GM23338 (cell line): ENCODE data around the gene CD40LG. TPM values are rescaled to one million over a fixed set of nuclear protein-coding genes. Genes with fewer than 3 reads are reported as not detected.

Experiments used
- ATAC-seq: fragments of 200-7000 bp; cut with Tn5 transposase; 3 replicates; pipeline ENCODE4 v1.9.1; 2020
- DNase-seq: peaks from one replicate; pipeline ENCODE4 v3.0.0-alpha.2; 2015; ENCODE audit warnings: low spot score
- H2AFZ ChIP-seq: fragments of 200-600 bp; sonication (generic); 2 replicates; pipeline ENCODE4 v1.8.0; 2016; ENCODE audit warnings: antibody characterized with exemption, mild to moderate bottlenecking, moderate library complexity
- H3F3A ChIP-seq: fragments of 200-600 bp; sonication (generic); replicated peaks from 2 replicates; pipeline ENCODE4 v1.8.0; 2017; ENCODE audit warnings: antibody characterized with exemption, mixed run types, low read depth
- H3K27ac ChIP-seq: fragments of 200-600 bp; sonication (generic); 2 replicates; pipeline ENCODE4 v1.6.1; 2016; ENCODE audit warnings: low read depth
- H3K27me3 ChIP-seq: fragments of 200-600 bp; sonication (generic); 2 replicates; pipeline ENCODE4 v1.8.0; 2016; ENCODE audit warnings: mild to moderate bottlenecking, mixed run types, moderate library complexity; ENCODE audit not compliant: insufficient read depth
- H3K36me3 ChIP-seq: fragments of 200-600 bp; sonication (generic); 2 replicates; pipeline ENCODE4 v1.8.0; 2016; ENCODE audit warnings: mild to moderate bottlenecking; ENCODE audit not compliant: insufficient read depth
- H3K4me1 ChIP-seq: fragments of 200-600 bp; sonication (generic); 2 replicates; pipeline ENCODE4 v1.8.0; 2016; ENCODE audit warnings: mild to moderate bottlenecking, moderate library complexity; ENCODE audit not compliant: insufficient read depth
- H3K4me2 ChIP-seq: fragments of 200-600 bp; sonication (generic); 2 replicates; pipeline ENCODE4 v1.7.1; 2017; ENCODE audit warnings: mixed run types
- H3K4me3 ChIP-seq: fragments of 200-600 bp; sonication (generic); 2 replicates; pipeline ENCODE4 v1.6.1; 2016; ENCODE audit warnings: mixed run types
- H3K79me2 ChIP-seq: fragments of 200-600 bp; sonication (generic); replicated peaks from 2 replicates; pipeline ENCODE4 v1.8.0; 2017; ENCODE audit warnings: mild to moderate bottlenecking; ENCODE audit not compliant: insufficient read depth
- H3K9me2 ChIP-seq: fragments of 200-600 bp; sonication (generic); 2 replicates; pipeline ENCODE4 v1.8.0; 2017; ENCODE audit not compliant: insufficient read depth
- H4K20me1 ChIP-seq: fragments of 200-600 bp; sonication (generic); replicated peaks from 2 replicates; pipeline ENCODE4 v1.8.0; 2017; ENCODE audit warnings: mild to moderate bottlenecking; ENCODE audit not compliant: insufficient read depth
- H3K27ac Mint-ChIP-seq: 2 replicates; pipeline ENCODE4 v1.8.0; 2020; ENCODE audit warnings: inconsistent platforms, mild to moderate bottlenecking, moderate library complexity, mixed read lengths
- H3K27me3 Mint-ChIP-seq: 3 replicates; pipeline ENCODE4 v1.8.0; 2022; ENCODE audit warnings: low read depth, mild to moderate bottlenecking, moderate library complexity, mixed read lengths, inconsistent platforms; ENCODE audit not compliant: insufficient read depth, poor library complexity
- H3K36me3 Mint-ChIP-seq: 3 replicates; pipeline ENCODE4 v1.8.0; 2021; ENCODE audit warnings: low read depth, mild to moderate bottlenecking, inconsistent platforms, moderate library complexity, mixed read lengths
- H3K4me1 Mint-ChIP-seq: 3 replicates; pipeline ENCODE4 v1.8.0; 2020; ENCODE audit warnings: mild to moderate bottlenecking, inconsistent platforms, mixed read lengths
- H3K4me3 Mint-ChIP-seq: 3 replicates; pipeline ENCODE4 v1.8.0; 2021; ENCODE audit warnings: moderate library complexity, mild to moderate bottlenecking, inconsistent platforms, mixed read lengths
- H3K9me3 Mint-ChIP-seq: 3 replicates; pipeline ENCODE4 v1.8.0; 2020; ENCODE audit warnings: moderate library complexity, mild to moderate bottlenecking, inconsistent platforms, mixed read lengths
- CREB1 ChIP-seq: fragments of 250-450 bp; sonication (Bioruptor Pico); IDR thresholded peaks from 2 replicates; pipeline ENCODE4 v1.5.0; 2020; ENCODE audit warnings: low read depth, mild to moderate bottlenecking, moderate library complexity
- CTCF ChIP-seq, 2 experiments: fragments of 200-600 bp in 1 of 2; sonication (generic) in 1 of 2; conservative IDR thresholded peaks; 2 replicates each; pipeline versions ENCODE4 v1.5.1 to v1.6.1; 2016 to 2017; ENCODE audit warnings: antibody characterized with exemption in 2 of 2, low read depth in 2 of 2, mild to moderate bottlenecking in 2 of 2, moderate library complexity in 1 of 2
- ETS1 ChIP-seq: IDR thresholded peaks from 2 replicates; pipeline ENCODE4 v1.6.1; 2016; ENCODE audit warnings: antibody characterized with exemption
- EZH2 ChIP-seq: fragments of 200-600 bp; sonication (generic); IDR thresholded peaks from one replicate; pipeline ENCODE4 v1.8.0; 2017; ENCODE audit warnings: antibody characterized with exemption, mild to moderate bottlenecking, low read depth; ENCODE audit not compliant: unreplicated experiment
- JUNB ChIP-seq: IDR thresholded peaks from one replicate; pipeline ENCODE4 v1.6.1; 2016; ENCODE audit warnings: antibody characterized with exemption; ENCODE audit not compliant: unreplicated experiment
- NANOG ChIP-seq: IDR thresholded peaks from 2 replicates; pipeline ENCODE4 v1.6.1; 2016; ENCODE audit warnings: antibody characterized with exemption, borderline replicate concordance
- POLR2AphosphoS5 ChIP-seq: IDR thresholded peaks from 2 replicates; pipeline ENCODE4 v1.6.1; 2016; ENCODE audit warnings: antibody characterized with exemption, low read depth
- REST ChIP-seq: IDR thresholded peaks from one replicate; pipeline ENCODE4 v1.6.1; 2018; ENCODE audit warnings: antibody characterized with exemption; ENCODE audit not compliant: unreplicated experiment
- ZNF114 ChIP-seq: fragments of 250-450 bp; sonication (Bioruptor Pico); IDR thresholded peaks from 2 replicates; pipeline ENCODE4 v1.5.0; 2020; ENCODE audit warnings: mild to moderate bottlenecking, moderate library complexity
- ZNF331 ChIP-seq: fragments of 250-450 bp; sonication (Bioruptor Pico); IDR thresholded peaks from 2 replicates; pipeline ENCODE4 v1.5.0; 2020; ENCODE audit warnings: low read depth, mild to moderate bottlenecking, moderate library complexity
- ZNF462 ChIP-seq: fragments of 250-450 bp; sonication (Bioruptor Pico); IDR thresholded peaks from 2 replicates; pipeline ENCODE4 v1.5.0; 2020; ENCODE audit warnings: mild to moderate bottlenecking, moderate library complexity
- polyA plus RNA-seq: library from polyadenylated mRNA; unstranded; fragments of >200 nt; fragmentation: Nextera tagmentation; extraction: Ambion mirVana; gene quantifications from 2 replicates; pipeline ENCODE4 v1.2.1, GENCODE V29; 2016
- total RNA-seq: library from RNA; depleted of rRNA; stranded (reverse); fragments of >200 nt; shearing (Covaris generic); gene quantifications from 2 replicates; pipeline ENCODE4 v1.2.3, GENCODE V29; 2014

CD40LG gene
- total and polyA plus RNA-seq, 2 experiments from 2014 or later = not detected

- TF ChIP-seq ZNF331 (no peak), ZNF114 (CRISPR knock-in tag) (no peak), POLR2AphosphoS5 (no peak), CREB1 (CRISPR knock-in tag) (no peak), REST (no peak), EZH2 (no peak)
Measured at GRCh38 chrX:136662104-136662503, 14.1 kb downstream of the CD40LG start (continued).

GRCh38 chrX:136662976-136663375, 15.0 kb downstream of the CD40LG start:
- no peaks in the 10 kb centered on the region for H3K79me2 ChIP-seq
- ATAC-seq (no peak), DNase-seq (no peak)
- no peaks in the 10 kb centered on the region for H3K4me1 ChIP-seq
- no peaks in the 10 kb centered on the region for H3K9me2 ChIP-seq
- no peak overlapping the region for H2AFZ ChIP-seq
- no peak overlapping the region for H3K4me3 Mint-ChIP-seq
- H3K4me2 ChIP-seq = no peak overlapping the region
- no peaks in the 10 kb centered on the region for H3K36me3 ChIP-seq
- no peaks in the 10 kb centered on the region for H3K36me3 Mint-ChIP-seq
- H3K27me3 ChIP-seq = no peaks in the 10 kb centered on the region
- no peaks in the 10 kb centered on the region for H3F3A ChIP-seq
- H3K9me3 Mint-ChIP-seq = peaks cover 4% of the 10 kb centered on the region; the same call in 1 of the 3 replicates
- no peaks in the 10 kb centered on the region for H4K20me1 ChIP-seq
- no peak overlapping the region for H3K27ac Mint-ChIP-seq
- H3K27ac ChIP-seq = no peak overlapping the region
- H3K4me3 ChIP-seq = no peak overlapping the region
- peaks cover 5% of the 10 kb centered on the region for H3K27me3 Mint-ChIP-seq
- H3K4me1 Mint-ChIP-seq = no peaks in the 10 kb centered on the region
- TF ChIP-seq JUNB (no peak), POLR2AphosphoS5 (no peak), ZNF462 (CRISPR knock-in tag) (no peak), ETS1 (no peak), CTCF (conservative IDR thresholded peaks at IDR 0.05; ENCODE audit: low read depth in 2 of 2) (no peak), NANOG (no peak)
